Lower leg skin (tissue), 3 donors: ENCODE data around the gene CSF3R.

Experiments used
- POLR2A ChIP-seq, 2 donors: fragments of 450-650 bp; IDR thresholded peaks; one replicate each; pipeline ENCODE4 v1.6.1; 2016 to 2017; ENCODE audit warnings: antibody characterized with exemption in 2 of 2, mild to moderate bottlenecking in 1 of 2, moderate library complexity in 1 of 2
- TF ChIP-seq, protein P1 (sequence below), 3 donors: fragments of 450-650 bp; IDR thresholded peaks; one replicate each; pipeline ENCODE4 v1.5.1; 2016; ENCODE audit warnings: antibody characterized with exemption in 3 of 3, mild to moderate bottlenecking in 3 of 3, moderate library complexity in 2 of 3

DNA sequence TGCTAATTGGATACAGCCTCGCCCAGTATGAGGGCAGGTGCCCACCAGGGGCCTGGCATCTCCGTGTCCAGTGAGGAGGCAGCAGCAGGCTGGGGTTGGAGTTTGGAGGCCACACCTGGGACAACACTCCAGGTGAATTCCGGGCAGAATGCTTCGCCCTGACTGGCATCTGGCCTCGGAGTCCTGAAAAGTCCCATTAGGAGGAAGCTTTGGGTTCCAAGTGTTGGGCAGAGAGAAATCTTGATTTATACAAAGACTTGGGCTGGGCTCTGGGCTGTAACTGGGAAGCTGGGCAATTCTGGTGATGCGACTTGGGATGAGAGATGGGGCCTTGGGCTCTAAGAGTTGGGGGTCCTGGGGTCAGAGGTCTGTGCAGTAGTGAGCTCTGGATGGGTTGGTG lies 48.1 kb upstream of the CSF3R start:
- TF ChIP-seq, protein P1, sequence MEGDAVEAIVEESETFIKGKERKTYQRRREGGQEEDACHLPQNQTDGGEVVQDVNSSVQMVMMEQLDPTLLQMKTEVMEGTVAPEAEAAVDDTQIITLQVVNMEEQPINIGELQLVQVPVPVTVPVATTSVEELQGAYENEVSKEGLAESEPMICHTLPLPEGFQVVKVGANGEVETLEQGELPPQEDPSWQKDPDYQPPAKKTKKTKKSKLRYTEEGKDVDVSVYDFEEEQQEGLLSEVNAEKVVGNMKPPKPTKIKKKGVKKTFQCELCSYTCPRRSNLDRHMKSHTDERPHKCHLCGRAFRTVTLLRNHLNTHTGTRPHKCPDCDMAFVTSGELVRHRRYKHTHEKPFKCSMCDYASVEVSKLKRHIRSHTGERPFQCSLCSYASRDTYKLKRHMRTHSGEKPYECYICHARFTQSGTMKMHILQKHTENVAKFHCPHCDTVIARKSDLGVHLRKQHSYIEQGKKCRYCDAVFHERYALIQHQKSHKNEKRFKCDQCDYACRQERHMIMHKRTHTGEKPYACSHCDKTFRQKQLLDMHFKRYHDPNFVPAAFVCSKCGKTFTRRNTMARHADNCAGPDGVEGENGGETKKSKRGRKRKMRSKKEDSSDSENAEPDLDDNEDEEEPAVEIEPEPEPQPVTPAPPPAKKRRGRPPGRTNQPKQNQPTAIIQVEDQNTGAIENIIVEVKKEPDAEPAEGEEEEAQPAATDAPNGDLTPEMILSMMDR (IDR thresholded peaks at IDR 0.05): no peak
- TF ChIP-seq POLR2A (IDR thresholded peaks at IDR 0.05): no peak
